HepG2 (cell line): ENCODE results near the gene NEK7.

Source experiments
- BRF2 ChIP-seq: sonication (generic); formaldehyde crosslinking; IDR thresholded peaks from 2 replicates; pipeline ENCODE4 v1.8.1; 2022; ENCODE audit warnings: mild to moderate bottlenecking, missing genetic modification reagents
- HOXA5 ChIP-seq: sonication (generic); formaldehyde crosslinking; IDR thresholded peaks from 2 replicates; pipeline ENCODE4 v1.4.0; 2020; ENCODE audit warnings: missing genetic modification reagents
- MEF2D ChIP-seq: sonication (generic); formaldehyde crosslinking; IDR thresholded peaks from 2 replicates; pipeline ENCODE4 v1.5.1; 2020; ENCODE audit warnings: mild to moderate bottlenecking, missing genetic modification reagents
- SP2 ChIP-seq: sonication (generic); formaldehyde crosslinking; IDR thresholded peaks from 2 replicates; pipeline ENCODE4 v1.5.1; 2020; ENCODE audit warnings: mild to moderate bottlenecking, missing genetic modification reagents
- ZNF652 ChIP-seq: IDR thresholded peaks from 2 replicates; pipeline ENCODE4 v1.6.1; 2016; ENCODE audit warnings: low read depth, borderline replicate concordance

- TF ChIP-seq HOXA5 (no peak), BRF2 (CRISPR knock-in tag) (no peak), MEF2D (no peak), ZNF652 (no peak), SP2 (CRISPR knock-in tag) (no peak)
Observed at GRCh38 chr1:198153804-198154203, 3.0 kb upstream of the NEK7 start.
